GM12801 (cell line): ENCODE results near the gene USP10.

Experiments
- TF ChIP-seq, protein P1 (sequence below): IDR thresholded peaks from one replicate; pipeline ENCODE4 v1.5.1; 2011; ENCODE audit warnings: control low read depth; ENCODE audit not compliant: insufficient read length; ENCODE audit errors: extremely low read depth

Gene USP10

DNA sequence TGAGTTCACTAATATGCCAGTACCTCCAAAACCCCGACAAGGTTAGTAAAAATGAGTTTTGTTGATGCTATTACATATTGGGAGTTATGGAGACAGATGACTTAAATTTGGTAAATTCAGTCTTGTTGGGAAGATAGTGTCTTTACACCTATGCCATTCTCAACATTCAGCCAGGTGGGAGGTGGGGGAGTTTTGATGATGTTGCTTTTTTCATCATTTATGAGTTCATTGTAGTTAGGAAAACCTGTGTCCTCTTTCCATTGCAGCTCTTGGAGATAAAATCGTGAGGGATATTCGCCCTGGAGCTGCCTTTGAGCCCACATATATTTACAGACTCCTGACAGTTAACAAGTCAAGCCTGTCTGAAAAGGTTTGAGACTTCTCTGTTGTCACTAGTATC, 60.1 kb downstream of the USP10 start:
- TF ChIP-seq, protein P1, sequence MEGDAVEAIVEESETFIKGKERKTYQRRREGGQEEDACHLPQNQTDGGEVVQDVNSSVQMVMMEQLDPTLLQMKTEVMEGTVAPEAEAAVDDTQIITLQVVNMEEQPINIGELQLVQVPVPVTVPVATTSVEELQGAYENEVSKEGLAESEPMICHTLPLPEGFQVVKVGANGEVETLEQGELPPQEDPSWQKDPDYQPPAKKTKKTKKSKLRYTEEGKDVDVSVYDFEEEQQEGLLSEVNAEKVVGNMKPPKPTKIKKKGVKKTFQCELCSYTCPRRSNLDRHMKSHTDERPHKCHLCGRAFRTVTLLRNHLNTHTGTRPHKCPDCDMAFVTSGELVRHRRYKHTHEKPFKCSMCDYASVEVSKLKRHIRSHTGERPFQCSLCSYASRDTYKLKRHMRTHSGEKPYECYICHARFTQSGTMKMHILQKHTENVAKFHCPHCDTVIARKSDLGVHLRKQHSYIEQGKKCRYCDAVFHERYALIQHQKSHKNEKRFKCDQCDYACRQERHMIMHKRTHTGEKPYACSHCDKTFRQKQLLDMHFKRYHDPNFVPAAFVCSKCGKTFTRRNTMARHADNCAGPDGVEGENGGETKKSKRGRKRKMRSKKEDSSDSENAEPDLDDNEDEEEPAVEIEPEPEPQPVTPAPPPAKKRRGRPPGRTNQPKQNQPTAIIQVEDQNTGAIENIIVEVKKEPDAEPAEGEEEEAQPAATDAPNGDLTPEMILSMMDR = no peak

DNA sequence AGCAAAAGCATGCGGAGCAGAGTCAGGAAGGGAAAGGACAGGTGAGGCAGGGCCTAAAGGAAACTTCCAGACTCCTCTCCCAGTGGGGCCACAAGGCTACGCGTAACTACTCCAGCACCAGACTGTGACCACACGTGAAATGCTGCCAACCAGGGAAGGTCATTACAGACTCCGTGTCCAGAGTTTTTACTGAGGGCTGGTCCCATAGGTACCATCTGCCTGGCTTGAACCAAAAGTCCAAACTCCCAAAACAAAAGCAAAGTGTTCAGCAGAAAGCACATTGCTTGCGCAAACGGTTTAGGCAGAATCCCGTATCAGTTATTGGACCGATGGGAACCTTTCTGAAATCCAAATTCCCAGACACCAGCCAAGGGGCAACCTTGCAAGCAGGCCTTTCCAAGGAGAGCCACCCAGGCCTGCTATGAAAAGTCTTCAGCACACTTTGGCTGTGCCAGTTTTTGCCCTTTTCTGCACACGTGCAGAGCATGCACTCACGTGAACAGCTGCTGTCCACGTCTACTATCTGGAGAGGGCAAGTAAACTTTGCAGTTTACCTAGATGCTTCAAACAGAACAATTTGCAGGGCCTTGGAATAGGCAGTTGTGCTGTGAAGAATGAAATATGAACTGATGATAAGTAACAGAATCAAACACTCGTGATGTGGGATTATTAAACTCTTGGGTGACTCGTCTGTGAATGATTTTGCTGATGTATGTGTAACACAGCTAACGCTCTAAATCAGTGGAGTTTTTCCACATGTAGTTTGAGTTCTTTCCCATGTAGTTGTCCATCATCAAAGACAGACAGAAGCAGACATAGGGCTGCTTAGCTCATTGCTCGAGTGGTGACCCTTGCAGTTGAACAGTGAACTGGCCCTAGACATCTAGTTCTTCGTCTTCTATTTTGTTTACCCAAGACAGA, 61.9 kb downstream of the USP10 start:
- TF ChIP-seq, protein P1 = no peak

DNA sequence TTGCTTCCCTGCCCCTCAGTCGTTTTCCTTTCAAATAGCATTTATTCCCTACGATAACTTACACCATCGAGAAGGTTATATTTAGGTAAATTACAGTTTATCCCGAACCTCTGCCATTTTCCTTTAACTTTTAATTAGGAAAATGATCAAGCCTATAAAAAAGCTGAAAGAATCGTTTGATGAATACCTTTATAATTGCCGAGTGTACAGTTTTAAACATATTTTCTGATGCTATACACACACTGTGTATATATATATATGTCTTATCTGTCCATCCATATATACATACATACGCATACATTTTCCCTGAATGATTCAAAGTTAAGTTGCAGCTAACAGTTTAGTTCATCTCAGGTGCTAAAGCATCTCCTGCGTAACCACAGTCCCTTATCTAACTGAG, 63.4 kb downstream of the USP10 start:
- TF ChIP-seq, protein P1 = no peak

DNA sequence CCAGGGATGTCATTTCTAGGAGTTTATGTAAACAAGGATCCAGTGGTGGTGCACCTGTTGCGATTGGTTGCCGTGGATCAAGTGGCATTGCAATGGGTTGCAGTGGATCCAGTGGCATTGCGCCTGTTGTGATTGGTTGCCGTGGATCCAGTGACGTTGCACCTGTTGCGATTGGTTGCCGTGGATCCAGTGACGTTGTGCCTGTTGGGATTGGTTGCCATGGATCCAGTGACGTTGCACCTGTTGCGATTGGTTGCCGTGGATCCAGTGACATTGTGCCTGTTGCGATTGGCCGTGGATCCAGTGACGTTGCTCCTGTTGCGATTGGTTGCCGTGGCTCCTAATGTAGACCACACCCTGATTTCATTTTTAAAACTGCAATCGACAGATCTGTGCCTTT, 63.8 kb downstream of the USP10 start:
- TF ChIP-seq, protein P1 = no peak

DNA sequence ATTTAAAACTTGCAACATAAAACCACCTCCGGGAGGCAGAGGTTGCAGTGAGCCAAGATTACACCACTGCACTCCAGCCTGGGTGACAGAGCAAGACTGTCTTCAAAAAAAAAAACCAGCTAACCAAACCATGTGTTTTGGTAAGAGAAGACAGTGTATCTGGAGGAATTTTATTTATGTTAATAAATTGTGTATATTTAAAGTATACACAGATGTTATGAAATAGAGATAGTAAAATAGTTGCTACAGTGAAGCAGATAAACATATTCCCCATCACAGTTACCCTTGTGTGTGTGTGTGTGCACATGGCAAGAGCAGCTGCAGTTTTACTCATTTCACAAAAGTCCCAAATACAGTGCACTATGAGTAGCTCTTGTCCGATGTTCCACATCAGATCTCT, 65.2 kb downstream of the USP10 start:
- TF ChIP-seq, protein P1 = no peak

DNA sequence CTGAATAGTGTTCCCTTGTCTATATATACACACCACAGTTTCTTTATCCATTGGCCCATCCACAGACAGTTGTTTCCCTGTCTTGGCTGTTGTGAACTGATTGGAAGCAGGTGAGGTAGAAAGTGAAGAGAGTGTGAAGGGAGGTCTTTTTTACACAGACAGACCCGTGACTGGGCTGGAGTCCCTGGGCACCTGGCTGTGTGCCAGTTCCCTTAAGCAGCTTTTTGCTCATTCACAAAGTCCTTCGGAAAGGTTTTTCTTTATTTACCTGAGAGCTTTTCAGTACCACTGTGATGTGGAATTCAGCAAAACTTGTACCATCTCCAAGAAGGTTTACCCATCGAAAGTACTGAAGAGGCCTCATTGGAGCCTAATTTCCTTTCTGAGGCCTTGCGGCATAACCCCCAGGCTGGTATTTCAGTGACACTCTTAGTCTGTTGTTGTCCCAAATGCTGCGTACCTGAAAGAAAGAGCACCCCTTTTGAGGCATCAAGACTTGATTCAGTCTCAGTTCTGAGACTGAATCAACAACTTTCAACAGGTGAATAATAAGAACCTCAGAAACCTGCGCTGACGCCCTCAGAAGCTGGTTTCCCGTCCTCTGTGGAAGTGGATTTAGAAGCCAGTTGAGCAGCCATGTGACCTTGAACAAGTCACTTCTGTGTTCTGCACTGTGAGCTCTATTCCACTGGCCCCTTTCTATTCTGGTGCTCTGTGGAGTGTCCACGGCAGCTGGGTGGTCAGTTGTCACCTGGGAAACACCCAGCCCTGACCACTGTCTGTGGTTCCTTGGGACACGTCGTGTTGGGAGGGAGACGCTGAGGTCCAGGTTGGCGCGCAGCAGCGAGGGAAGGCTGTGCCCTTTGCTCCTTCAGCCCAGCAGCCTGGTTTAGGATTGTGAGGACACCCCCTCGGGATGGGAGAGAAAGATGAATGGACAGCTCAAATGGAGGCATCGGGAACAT, 66.1 kb downstream of the USP10 start:
- TF ChIP-seq, protein P1 = no peak
